HepG2 (cell line): ENCODE measurements around the gene ZC3H18. TPM values are rescaled to one million over a fixed set of nuclear protein-coding genes. Genes with fewer than 3 reads are reported as not detected.

Experiments used
- ATF6 ChIP-seq: sonication (generic); formaldehyde crosslinking; conservative IDR thresholded peaks from 2 replicates; pipeline ENCODE4 v1.4.0; 2020; ENCODE audit warnings: missing genetic modification reagents
- GTF2F1 ChIP-seq: fragments of 150-350 bp; IDR thresholded peaks from 2 replicates; pipeline ENCODE4 v1.6.1; 2014; ENCODE audit warnings: low read length
- GTF3A ChIP-seq: sonication (generic); formaldehyde crosslinking; conservative IDR thresholded peaks from 2 replicates; pipeline ENCODE4 v1.4.0; 2020; ENCODE audit warnings: mild to moderate bottlenecking, missing genetic modification reagents
- ISX ChIP-seq: sonication (generic); formaldehyde crosslinking; conservative IDR thresholded peaks from 2 replicates; pipeline ENCODE4 v1.5.0; 2020; ENCODE audit warnings: missing genetic modification reagents
- JDP2 ChIP-seq: sonication (generic); formaldehyde crosslinking; IDR thresholded peaks from 2 replicates; pipeline ENCODE4 v1.8.1; 2022; ENCODE audit warnings: missing genetic modification reagents, borderline replicate concordance
- KDM5A ChIP-seq: fragments of 200-600 bp; sonication (generic); IDR thresholded peaks from 2 replicates; pipeline ENCODE4 v1.7.0; 2018; ENCODE audit warnings: antibody characterized with exemption, mild to moderate bottlenecking, low read length, borderline replicate concordance
- KLF9 ChIP-seq: IDR thresholded peaks from 2 replicates; pipeline ENCODE4 v1.6.1; 2016; ENCODE audit warnings: low read depth
- PHF21A ChIP-seq: sonication (generic); formaldehyde crosslinking; IDR thresholded peaks from 2 replicates; pipeline ENCODE4 v1.5.0; 2020; ENCODE audit warnings: mild to moderate bottlenecking, missing genetic modification reagents
- RXRB ChIP-seq: IDR thresholded peaks from 2 replicates; pipeline ENCODE4 v1.6.1; 2016; ENCODE audit warnings: borderline replicate concordance, missing genetic modification reagents, missing compliant biosample characterization
- SNAPC2 ChIP-seq: sonication (generic); formaldehyde crosslinking; IDR thresholded peaks from 2 replicates; pipeline ENCODE4 v1.8.1; 2022; ENCODE audit warnings: mild to moderate bottlenecking, missing genetic modification reagents
- TOE1 ChIP-seq: sonication (generic); formaldehyde crosslinking; IDR thresholded peaks from 2 replicates; pipeline ENCODE4 v1.4.0; 2020; ENCODE audit warnings: mild to moderate bottlenecking, missing genetic modification reagents
- ZBTB20 ChIP-seq: sonication (generic); formaldehyde crosslinking; IDR thresholded peaks from 2 replicates; pipeline ENCODE4 v1.8.1; 2023; ENCODE audit warnings: missing genetic modification reagents, low read depth, mild to moderate bottlenecking, borderline replicate concordance
- ZBTB8A ChIP-seq: sonication (generic); formaldehyde crosslinking; IDR thresholded peaks from 2 replicates; pipeline ENCODE4 v1.4.0; 2020; ENCODE audit warnings: mild to moderate bottlenecking, low read depth, missing genetic modification reagents, borderline replicate concordance
- ZHX1 ChIP-seq: sonication (generic); formaldehyde crosslinking; IDR thresholded peaks from 2 replicates; pipeline ENCODE4 v1.8.1; 2022; ENCODE audit warnings: low read depth, mild to moderate bottlenecking, missing genetic modification reagents
- ZKSCAN1 ChIP-seq: fragments of 150-350 bp; IDR thresholded peaks from 2 replicates; pipeline ENCODE4 v1.6.1; 2014; ENCODE audit warnings: low read length
- ZMYM4 ChIP-seq: sonication (generic); formaldehyde crosslinking; IDR thresholded peaks from 2 replicates; pipeline ENCODE4 v1.8.1; 2023; ENCODE audit warnings: mild to moderate bottlenecking, missing genetic modification reagents
- ZNF10 ChIP-seq: sonication (generic); formaldehyde crosslinking; IDR thresholded peaks from 2 replicates; pipeline ENCODE4 v1.4.0; 2020; ENCODE audit warnings: mild to moderate bottlenecking, low read depth, missing genetic modification reagents, borderline replicate concordance
- ZNF382 ChIP-seq: sonication (generic); formaldehyde crosslinking; IDR thresholded peaks from 2 replicates; pipeline ENCODE4 v1.5.0; 2020; ENCODE audit warnings: missing genetic modification reagents, mild to moderate bottlenecking, borderline replicate concordance
- ZNF512 ChIP-seq: sonication (generic); formaldehyde crosslinking; IDR thresholded peaks from 2 replicates; pipeline ENCODE4 v1.4.0; 2020; ENCODE audit warnings: mild to moderate bottlenecking, missing genetic modification reagents
- ZNF597 ChIP-seq: sonication (generic); formaldehyde crosslinking; IDR thresholded peaks from 2 replicates; pipeline ENCODE4 v1.5.0; 2020; ENCODE audit warnings: missing genetic modification reagents
- polyA plus RNA-seq, 8 experiments: library from polyadenylated mRNA; depleted of rRNA in 3 of 8; stranded (reverse) in 7 of 8; unstranded in 1 of 8; fragments of >200 nt; fragmentation: Illumina TruSeq in 4 of 8; extraction: Trizol in 4 of 8; gene quantifications; 2 replicates each; pipeline versions ENCODE4 v1.2.1 to v1.2.3, GENCODE V29; 2011 to 2016; ENCODE audit warnings: low read depth in 4 of 8, missing spikeins in 1 of 8, mixed read lengths in 1 of 8; ENCODE audit not compliant: insufficient read depth in 1 of 8
- total RNA-seq, 5 experiments: library from RNA; depleted of rRNA; stranded (reverse); fragments of >200 nt; fragmentation: Illumina TruSeq; extraction: Trizol; gene quantifications; 2 replicates each; pipeline ENCODE4 v1.2.3, GENCODE V29; 2016; ENCODE audit warnings: low read depth in 1 of 5
- TF ChIP-seq, protein P1 (sequence below): sonication (generic); formaldehyde crosslinking; IDR thresholded peaks from 2 replicates; pipeline ENCODE4 v1.4.0; 2020; ENCODE audit warnings: missing genetic modification reagents

The ZC3H18 gene
- total and polyA plus RNA-seq, 2 of the 13 experiments (the other 11 are each of a cell fraction or from before 2014, with no cell fraction given): 11.2 to 27.4 TPM

DNA sequence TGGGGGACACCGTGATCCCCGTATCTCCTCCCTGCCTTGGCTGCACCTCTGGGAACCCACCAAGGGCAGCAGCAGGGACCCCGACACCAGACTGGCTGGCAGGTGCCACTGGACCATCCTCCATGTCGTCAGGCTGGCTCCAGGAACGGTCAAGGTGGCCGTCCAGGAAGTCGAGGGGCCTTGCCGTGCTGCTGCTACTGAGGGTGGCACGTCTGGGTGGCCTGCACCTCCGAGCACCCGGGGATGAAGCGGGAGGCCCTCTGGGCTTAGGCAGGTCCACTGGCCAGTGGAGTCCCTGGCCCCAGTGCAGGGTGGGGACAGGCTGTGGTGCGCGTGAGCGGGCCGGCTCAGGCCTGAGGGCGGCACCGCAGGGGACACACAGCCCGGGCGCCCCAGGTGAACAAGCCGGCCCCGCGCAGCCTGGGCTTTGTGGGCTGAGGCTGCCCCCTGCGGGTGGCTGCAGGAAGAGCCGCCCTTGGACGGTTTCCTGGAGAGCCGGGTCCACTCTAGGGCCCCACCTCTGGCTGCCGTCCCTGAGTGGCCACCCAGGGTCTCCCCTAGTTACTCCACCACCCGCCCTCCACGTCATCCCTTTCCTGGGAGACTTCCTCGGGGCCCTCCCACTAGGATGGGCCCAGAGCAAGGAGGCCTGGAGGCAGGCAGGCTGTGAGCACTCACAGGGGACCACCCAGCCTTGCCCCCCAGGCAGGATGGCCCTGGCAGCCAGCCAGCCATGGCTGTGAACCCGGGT, 42.8 kb upstream of the ZC3H18 start (continued):
- no peak for TF ChIP-seq PHF21A (CRISPR knock-in tag)
- no peak for TF ChIP-seq GTF3A (CRISPR knock-in tag)
- TF ChIP-seq KDM5A: no peak
- no peak for TF ChIP-seq ISX (CRISPR knock-in tag)
- TF ChIP-seq, protein P1, sequence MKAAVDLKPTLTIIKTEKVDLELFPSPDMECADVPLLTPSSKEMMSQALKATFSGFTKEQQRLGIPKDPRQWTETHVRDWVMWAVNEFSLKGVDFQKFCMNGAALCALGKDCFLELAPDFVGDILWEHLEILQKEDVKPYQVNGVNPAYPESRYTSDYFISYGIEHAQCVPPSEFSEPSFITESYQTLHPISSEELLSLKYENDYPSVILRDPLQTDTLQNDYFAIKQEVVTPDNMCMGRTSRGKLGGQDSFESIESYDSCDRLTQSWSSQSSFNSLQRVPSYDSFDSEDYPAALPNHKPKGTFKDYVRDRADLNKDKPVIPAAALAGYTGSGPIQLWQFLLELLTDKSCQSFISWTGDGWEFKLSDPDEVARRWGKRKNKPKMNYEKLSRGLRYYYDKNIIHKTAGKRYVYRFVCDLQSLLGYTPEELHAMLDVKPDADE: no peak
- no peak for TF ChIP-seq ZNF10 (CRISPR knock-in tag)
- TF ChIP-seq ZBTB8A (CRISPR knock-in tag): no peak
- TF ChIP-seq ATF6: no peak
- TF ChIP-seq ZKSCAN1: no peak
- TF ChIP-seq ZNF382 (CRISPR knock-in tag): no peak
- peak; percentile 51; the same call in 1 of the 2 replicates for TF ChIP-seq RXRB (CRISPR knock-in tag)
- TF ChIP-seq SNAPC2 (CRISPR knock-in tag): no peak
- TF ChIP-seq GTF2F1: no peak
- TF ChIP-seq ZMYM4: 0 out of 2 replicates have a peak, but pooled peaks have one; percentile 18
- TF ChIP-seq ZBTB20: no peak
- TF ChIP-seq ZNF512 (CRISPR knock-in tag): no peak
- no peak for TF ChIP-seq TOE1 (CRISPR knock-in tag)
- TF ChIP-seq ZHX1 (CRISPR knock-in tag): no peak
- no peak for TF ChIP-seq JDP2 (CRISPR knock-in tag)
- no peak for TF ChIP-seq ZNF597
- no peak for TF ChIP-seq KLF9 (CRISPR knock-in tag)
